Naive thymus-derived CD8-positive, alpha-beta T cell (primary cell): Measurements from ENCODE around the gene BTAF1. TPM values are rescaled to one million over a fixed set of nuclear protein-coding genes. Genes with fewer than 3 reads are reported as not detected.
A peak's percentile ranks its signal among the peaks of the same experiment; 100 is the strongest.
"Not testable (repeated sequence)": the region's sequence is repeated elsewhere in the genome, so short reads cannot be mapped to it uniquely, and the experiment has no call there.

ENCODE experiments used
- ATAC-seq, 2 donors: fragments of 150-1000 bp; cut with Tn5 transposase in 1 of 2; sonication (Bioruptor Pico), chemical (Tn5 transposase) in 1 of 2; 1 replicate in 1 of 2; 2 replicates in 1 of 2; pipeline ENCODE4 v1.10.0; 2021; ENCODE audit warnings: mild to moderate bottlenecking in 2 of 2, moderate library complexity in 2 of 2
- POLR2A ChIA-PET: fragments of 350-600 bp; sonication (Branson Sonifier 250); formaldehyde crosslinking; loops from one replicate; lab custom pipeline; 2021; ENCODE audit warnings: antibody characterized with exemption; lab: Charles Lee
- DNase-seq, 10 donors: peaks; one replicate each; pipeline versions ENCODE4 v3.0.0 to v3.0.0-alpha.2; 2020 to 2022
- H3K27ac Mint-ChIP-seq, 10 donors: one replicate each; pipeline ENCODE4 v1.8.0; 2020 to 2022; ENCODE audit warnings: mild to moderate bottlenecking in 10 of 10, mixed read lengths in 10 of 10, moderate library complexity in 4 of 10, inconsistent platforms in 1 of 10
- H3K27me3 Mint-ChIP-seq, 5 donors: one replicate each; pipeline ENCODE4 v1.8.0; 2021 to 2022; ENCODE audit warnings: mixed read lengths in 5 of 5
- H3K36me3 Mint-ChIP-seq, 3 donors: one replicate each; pipeline ENCODE4 v1.8.0; 2020 to 2022; ENCODE audit warnings: mixed read lengths in 3 of 3, mild to moderate bottlenecking in 2 of 3, inconsistent platforms in 1 of 3
- H3K4me1 Mint-ChIP-seq, 4 donors: one replicate each; pipeline ENCODE4 v1.8.0; 2021 to 2022; ENCODE audit warnings: mixed read lengths in 4 of 4
- H3K4me3 Mint-ChIP-seq, 10 donors: one replicate each; pipeline ENCODE4 v1.8.0; 2020 to 2022; ENCODE audit warnings: mild to moderate bottlenecking in 10 of 10, mixed read lengths in 10 of 10, moderate library complexity in 6 of 10, inconsistent platforms in 1 of 10
- H3K9me3 Mint-ChIP-seq, 9 donors: one replicate each; pipeline ENCODE4 v1.8.0; 2020 to 2022; ENCODE audit warnings: mixed read lengths in 9 of 9, mild to moderate bottlenecking in 3 of 9, inconsistent platforms in 1 of 9, moderate library complexity in 1 of 9
- polyA plus RNA-seq, 3 donors: library from polyadenylated mRNA; unstranded; fragments of 300-500 nt; fragmentation: Illumina TruSeq; gene quantifications; one replicate each; pipeline ENCODE4 v1.2.3, GENCODE V29; 2021
- total RNA-seq, 8 experiments: library from RNA in 2 of 8; stranded (reverse) in 2 of 8; gene quantifications; one replicate each; pipeline ENCODE4 v1.2.3 and lab custom pipeline; 2021 to 2026

The BTAF1 gene
- total and polyA plus RNA-seq, 5 experiments from 2014 or later = 7.9 to 82.7 (median 9.1) TPM

- peaks cover 0 to 4% (median 2%) of the 10 kb centered on the region in 4 donors for H3K4me1 Mint-ChIP-seq
- H3K9me3 Mint-ChIP-seq = no peaks in the 10 kb centered on the region
- H3K36me3 Mint-ChIP-seq = peaks cover 5 to 73% (median 32%) of the 10 kb centered on the region in 3 donors
- ATAC-seq (no peak), DNase-seq (no peak)
- no peak overlapping the region for H3K27ac Mint-ChIP-seq
- POLR2A ChIA-PET = no interaction called here
- no peak overlapping the region for H3K4me3 Mint-ChIP-seq
- no peaks in the 10 kb centered on the region for H3K27me3 Mint-ChIP-seq
Measured at GRCh38 chr10:91992031-91992430, 68.5 kb downstream of the BTAF1 start.

GRCh38 chr10:91996266-91996665 is 72.7 kb downstream of the BTAF1 start:
- Mint-ChIP-seq H3K36me3 (peaks cover 11 to 86% (median 54%) of the 10 kb centered on the region in 3 donors), H3K4me3 (no peak overlapping the region), H3K4me1 (peaks cover 0 to 3% (median 0%) of the 10 kb centered on the region in 4 donors), H3K9me3 (peaks cover 0 to 9% (median 0%) of the 10 kb centered on the region in 9 donors), H3K27ac (no peak overlapping the region), H3K27me3 (no peaks in the 10 kb centered on the region)
- POLR2A ChIA-PET = no interaction called here
- ATAC-seq (no peak), DNase-seq (no peak)

DNA sequence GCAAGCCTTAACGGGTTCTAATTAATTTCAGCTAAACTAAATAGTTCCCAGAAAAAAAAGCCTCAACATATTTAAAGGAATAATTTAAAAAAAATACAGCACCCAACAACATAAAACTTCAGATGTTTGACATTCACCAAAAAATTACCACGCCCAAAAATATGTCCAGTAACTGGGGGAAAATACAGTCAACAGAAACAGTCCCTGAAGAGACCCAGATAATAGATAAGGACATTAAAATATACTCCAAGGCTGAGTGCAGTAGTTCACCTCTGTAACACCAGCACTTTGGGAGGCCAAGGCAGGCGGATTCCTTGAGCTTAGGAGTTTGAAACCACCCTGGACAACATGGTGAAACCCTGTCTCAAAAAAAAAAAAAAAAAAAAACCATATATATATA is 78.0 kb downstream of the BTAF1 start:
- DNase-seq (no peak), ATAC-seq (no peak)
- Mint-ChIP-seq H3K36me3 (peaks cover 16 to 84% (median 67%) of the 10 kb centered on the region in 3 donors), H3K9me3 (peaks cover 0 to 9% (median 0%) of the 10 kb centered on the region in 9 donors), H3K4me1 (peaks cover 0 to 3% (median 1%) of the 10 kb centered on the region in 4 donors), H3K4me3 (no peak overlapping the region), H3K27ac (no peak overlapping the region), H3K27me3 (no peaks in the 10 kb centered on the region)
- POLR2A ChIA-PET = no interaction called here

DNA sequence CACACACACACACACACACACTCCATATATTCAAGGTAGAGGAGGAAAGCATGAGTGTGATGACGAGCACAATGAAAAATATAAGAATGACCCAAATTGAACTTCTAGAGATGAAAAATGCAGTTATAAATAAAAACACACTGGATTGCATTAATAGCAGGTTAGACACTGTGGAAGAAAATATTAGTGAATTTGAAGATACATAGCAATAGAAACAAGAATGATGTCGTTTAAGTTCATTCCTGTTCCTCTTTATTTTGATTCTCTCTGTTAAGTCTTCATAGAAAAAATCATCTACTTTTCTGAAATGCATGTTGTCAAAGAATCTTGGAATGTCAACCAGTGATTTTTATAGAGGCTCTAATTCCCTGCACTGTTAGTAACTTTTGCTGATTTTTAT is 78.4 kb downstream of the BTAF1 start:
- Mint-ChIP-seq H3K27me3 (no peaks in the 10 kb centered on the region), H3K9me3 (peaks cover 0 to 9% (median 0%) of the 10 kb centered on the region in 9 donors), H3K27ac (no peak overlapping the region), H3K4me1 (peaks cover 0 to 3% (median 1%) of the 10 kb centered on the region in 4 donors), H3K36me3 (peaks cover 16 to 84% (median 68%) of the 10 kb centered on the region in 3 donors), H3K4me3 (no peak overlapping the region)
- ATAC-seq (no peak), DNase-seq (no peak)
- POLR2A ChIA-PET = no interaction called here

DNA sequence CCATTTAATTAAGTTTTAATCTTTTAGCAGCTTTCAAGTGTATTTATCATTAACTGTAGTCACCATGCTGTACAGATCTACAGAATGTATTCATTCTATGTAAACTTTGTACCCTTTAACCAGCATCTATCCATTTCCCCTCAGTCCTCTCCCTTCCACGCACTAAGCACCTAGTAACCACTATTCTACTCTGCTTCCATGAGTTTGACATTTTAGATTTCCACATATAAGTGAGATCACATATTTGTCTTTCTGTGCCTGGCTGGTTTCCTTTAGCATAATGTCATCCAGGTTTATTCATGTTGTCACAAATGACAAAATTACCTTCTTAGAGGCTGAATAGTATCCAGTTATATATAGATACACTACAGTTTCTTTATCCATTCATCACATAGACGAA is 79.7 kb downstream of the BTAF1 start:
- Mint-ChIP-seq H3K4me1 (peaks cover 0 to 3% (median 1%) of the 10 kb centered on the region in 4 donors), H3K27ac (no peak overlapping the region), H3K4me3 (no peak overlapping the region), H3K9me3 (peaks cover 0 to 9% (median 0%) of the 10 kb centered on the region in 9 donors), H3K27me3 (no peaks in the 10 kb centered on the region), H3K36me3 (peaks cover 16 to 75% (median 60%) of the 10 kb centered on the region in 3 donors)
- ATAC-seq (no peak), DNase-seq (no peak)
- POLR2A ChIA-PET = no interaction called here

GRCh38 chr10:92005978-92006377 is 82.4 kb downstream of the BTAF1 start:
- Mint-ChIP-seq H3K36me3 (peaks cover 21 to 73% (median 49%) of the 10 kb centered on the region in 3 donors), H3K4me1 (peaks cover 5 to 9% (median 6%) of the 10 kb centered on the region in 4 donors), H3K27me3 (no peaks in the 10 kb centered on the region), H3K9me3 (peaks cover 0 to 3% (median 0%) of the 10 kb centered on the region in 9 donors), H3K4me3 (no peak overlapping the region), H3K27ac (no peak overlapping the region)
- POLR2A ChIA-PET = no interaction called here
- no peak for ATAC-seq
- no peak for DNase-seq

GRCh38 chr10:92009445-92009844 is 85.9 kb downstream of the BTAF1 start:
- POLR2A ChIA-PET = interaction anchor here (1.0 kb wide), 1 partner anchor 11 kb away, joined by 3 read pairs; no protein-coding TSS in a partner anchor
- DNase-seq (no peak), ATAC-seq (no peak)
- Mint-ChIP-seq H3K27ac (peak overlapping the region in 2 of 10 donors; percentile 34 to 50), H3K4me3 (no peak overlapping the region), H3K36me3 (peaks cover 14 to 74% (median 39%) of the 10 kb centered on the region in 3 donors), H3K27me3 (no peaks in the 10 kb centered on the region), H3K9me3 (no peaks in the 10 kb centered on the region), H3K4me1 (peaks cover 4 to 8% (median 6%) of the 10 kb centered on the region in 4 donors)

- DNase-seq = no peak
- peak overlapping the region in 2 of 10 donors; percentile 14 to 17 for H3K27ac Mint-ChIP-seq
- no peak for ATAC-seq
- H3K36me3 Mint-ChIP-seq = peaks cover 14 to 74% (median 36%) of the 10 kb centered on the region in 3 donors
- H3K4me1 Mint-ChIP-seq = peaks cover 4 to 8% (median 6%) of the 10 kb centered on the region in 4 donors
- no peaks in the 10 kb centered on the region for H3K27me3 Mint-ChIP-seq
- no peak overlapping the region for H3K4me3 Mint-ChIP-seq
- H3K9me3 Mint-ChIP-seq = no peaks in the 10 kb centered on the region
- POLR2A ChIA-PET = interaction anchor here (1.0 kb wide), 1 partner anchor 10 kb away, joined by 3 read pairs; no protein-coding TSS in a partner anchor
Measured at GRCh38 chr10:92010047-92010735, 86.6 kb downstream of the BTAF1 start.

DNA sequence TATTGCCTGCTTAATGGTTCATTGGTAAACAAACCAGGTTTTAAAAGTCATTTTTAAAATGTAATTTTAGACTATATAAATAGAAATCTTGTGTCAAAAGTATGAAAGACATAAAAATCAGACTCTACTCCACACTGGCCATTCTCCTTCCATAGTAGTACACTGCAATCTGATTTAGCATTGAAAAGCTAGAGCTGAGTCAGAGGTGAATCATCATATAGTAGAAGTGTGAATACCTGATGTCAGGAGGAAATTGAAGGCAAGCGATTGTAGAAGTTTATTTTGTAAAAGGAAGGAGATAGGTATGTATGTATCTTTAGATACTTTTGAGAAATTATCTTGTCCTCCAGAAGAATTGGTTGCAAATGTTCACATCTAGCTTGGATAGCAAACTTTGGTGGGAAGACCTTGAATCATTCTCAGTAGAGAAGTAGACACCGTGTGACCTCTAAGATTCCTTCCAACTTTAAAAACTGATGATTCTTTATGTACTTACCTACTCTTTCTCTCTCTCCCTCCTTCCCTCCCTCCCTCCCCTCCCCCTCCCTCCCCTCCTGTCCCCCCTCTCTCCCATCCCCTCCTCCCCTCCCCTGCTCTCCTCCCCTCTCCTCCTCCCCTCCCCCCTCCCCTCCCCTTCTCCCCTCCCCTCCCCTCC is 88.1 kb downstream of the BTAF1 start:
- POLR2A ChIA-PET = no interaction called here
- DNase-seq = no peak
- ATAC-seq = no peak
- Mint-ChIP-seq H3K36me3 (peaks cover 8 to 73% (median 39%) of the 10 kb centered on the region in 3 donors), H3K27ac (peak overlapping the region in 1 of 10 donors; percentile 16), H3K4me1 (peaks cover 4 to 8% (median 6%) of the 10 kb centered on the region in 4 donors), H3K4me3 (no peak overlapping the region), H3K27me3 (no peaks in the 10 kb centered on the region), H3K9me3 (no peaks in the 10 kb centered on the region)

GRCh38 chr10:92014620-92015019 is 91.0 kb downstream of the BTAF1 start:
- no peaks in the 10 kb centered on the region for H3K27me3 Mint-ChIP-seq
- ATAC-seq (no peak), DNase-seq (no peak)
- no peaks in the 10 kb centered on the region for H3K9me3 Mint-ChIP-seq
- H3K4me1 Mint-ChIP-seq = peaks cover 0 to 6% (median 1%) of the 10 kb centered on the region in 4 donors
- H3K27ac Mint-ChIP-seq = no peak overlapping the region
- POLR2A ChIA-PET = no interaction called here
- H3K4me3 Mint-ChIP-seq = no peak overlapping the region
- H3K36me3 Mint-ChIP-seq = peaks cover 18 to 87% (median 56%) of the 10 kb centered on the region in 3 donors

DNA sequence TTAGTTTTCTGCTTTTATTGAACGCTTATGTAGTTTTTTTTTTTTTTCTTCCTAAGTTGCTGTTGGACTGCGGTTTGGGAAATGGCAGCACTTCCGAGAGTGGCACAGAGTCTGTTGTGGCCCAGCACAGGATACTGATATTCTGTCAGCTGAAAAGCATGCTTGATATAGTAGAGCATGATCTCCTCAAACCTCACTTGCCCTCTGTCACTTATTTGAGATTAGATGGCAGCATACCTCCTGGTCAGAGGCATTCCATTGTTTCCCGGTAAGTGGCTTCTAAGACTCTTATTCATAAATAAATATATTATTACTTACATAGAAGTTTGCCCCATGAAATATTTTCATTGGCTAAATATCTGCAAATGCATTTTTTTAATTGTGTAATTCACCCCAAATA is 101.1 kb downstream of the BTAF1 start:
- DNase-seq (no peak), ATAC-seq (no peak)
- Mint-ChIP-seq H3K36me3 (peaks cover 22 to 89% (median 41%) of the 10 kb centered on the region in 3 donors), H3K27me3 (no peaks in the 10 kb centered on the region), H3K4me1 (no peaks in the 10 kb centered on the region), H3K27ac (no peak overlapping the region), H3K4me3 (no peak overlapping the region), H3K9me3 (no peaks in the 10 kb centered on the region)
- POLR2A ChIA-PET = no interaction called here

- ATAC-seq, H3K4me1 Mint-ChIP-seq, H3K4me3 Mint-ChIP-seq, DNase-seq, POLR2A ChIA-PET, H3K27ac Mint-ChIP-seq, H3K9me3 Mint-ChIP-seq, H3K27me3 Mint-ChIP-seq: not testable (repeated sequence)
- H3K36me3 Mint-ChIP-seq = peaks cover 22 to 89% (median 40%) of the 10 kb centered on the region in 3 donors
Measured at GRCh38 chr10:92025340-92025739, 101.8 kb downstream of the BTAF1 start.

DNA sequence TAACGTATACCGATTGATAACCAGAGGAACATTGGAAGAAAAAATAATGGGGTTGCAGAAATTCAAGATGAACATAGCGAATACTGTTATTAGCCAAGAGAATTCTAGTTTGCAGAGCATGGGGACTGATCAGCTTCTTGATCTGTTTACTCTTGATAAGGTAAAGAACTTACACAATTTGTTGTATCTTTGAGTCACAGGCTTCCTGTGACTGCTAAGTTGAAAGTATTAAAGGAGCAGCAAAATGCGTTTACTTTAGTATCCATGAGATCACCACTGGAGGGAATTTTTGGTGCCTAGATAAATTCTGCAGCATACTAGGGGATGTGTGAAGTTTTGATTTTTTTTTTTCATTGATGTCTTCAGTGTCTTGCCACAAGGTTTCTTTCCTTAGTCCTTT is 103.6 kb downstream of the BTAF1 start:
- POLR2A ChIA-PET = no interaction called here
- H3K4me1 Mint-ChIP-seq = no peaks in the 10 kb centered on the region
- H3K27me3 Mint-ChIP-seq = no peaks in the 10 kb centered on the region
- no peaks in the 10 kb centered on the region for H3K9me3 Mint-ChIP-seq
- peaks cover 23 to 87% (median 49%) of the 10 kb centered on the region in 3 donors for H3K36me3 Mint-ChIP-seq
- DNase-seq (no peak), ATAC-seq (no peak)
- no peak overlapping the region for H3K4me3 Mint-ChIP-seq
- no peak overlapping the region for H3K27ac Mint-ChIP-seq
